ENCODE measurements around the gene NDRG4.

Gene NDRG4

DNA sequence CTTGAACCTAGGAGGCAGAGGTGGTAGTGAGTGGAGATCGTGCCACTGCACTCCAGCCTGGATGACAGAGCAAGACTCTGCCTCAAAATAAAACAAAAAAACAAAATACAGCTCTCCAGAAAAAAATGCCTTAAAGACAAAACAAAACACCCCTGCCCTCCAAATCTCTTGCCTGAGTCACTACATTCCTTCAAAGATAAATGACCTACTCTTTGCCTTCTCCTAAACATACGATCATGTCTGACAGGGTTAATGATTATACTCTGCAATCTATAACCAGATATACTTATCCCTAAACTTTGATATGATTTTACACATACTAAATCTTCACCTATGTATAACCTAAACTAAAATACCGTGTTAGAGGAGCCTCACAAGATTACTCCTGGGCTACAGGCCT, 13.9 kb downstream of the NDRG4 start:
- no peak overlapping the region for H3K4me3 ChIP-seq (ENCODE audit: control insufficient read depth, low read depth, low read length)
- DNase-seq (ENCODE audit: low read depth) = no peak
- TF ChIP-seq, protein P1, sequence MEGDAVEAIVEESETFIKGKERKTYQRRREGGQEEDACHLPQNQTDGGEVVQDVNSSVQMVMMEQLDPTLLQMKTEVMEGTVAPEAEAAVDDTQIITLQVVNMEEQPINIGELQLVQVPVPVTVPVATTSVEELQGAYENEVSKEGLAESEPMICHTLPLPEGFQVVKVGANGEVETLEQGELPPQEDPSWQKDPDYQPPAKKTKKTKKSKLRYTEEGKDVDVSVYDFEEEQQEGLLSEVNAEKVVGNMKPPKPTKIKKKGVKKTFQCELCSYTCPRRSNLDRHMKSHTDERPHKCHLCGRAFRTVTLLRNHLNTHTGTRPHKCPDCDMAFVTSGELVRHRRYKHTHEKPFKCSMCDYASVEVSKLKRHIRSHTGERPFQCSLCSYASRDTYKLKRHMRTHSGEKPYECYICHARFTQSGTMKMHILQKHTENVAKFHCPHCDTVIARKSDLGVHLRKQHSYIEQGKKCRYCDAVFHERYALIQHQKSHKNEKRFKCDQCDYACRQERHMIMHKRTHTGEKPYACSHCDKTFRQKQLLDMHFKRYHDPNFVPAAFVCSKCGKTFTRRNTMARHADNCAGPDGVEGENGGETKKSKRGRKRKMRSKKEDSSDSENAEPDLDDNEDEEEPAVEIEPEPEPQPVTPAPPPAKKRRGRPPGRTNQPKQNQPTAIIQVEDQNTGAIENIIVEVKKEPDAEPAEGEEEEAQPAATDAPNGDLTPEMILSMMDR (conservative IDR thresholded peaks at IDR 0.05; ENCODE audit: control insufficient read depth, insufficient read depth, low read depth, low read length) = no peak

DNA sequence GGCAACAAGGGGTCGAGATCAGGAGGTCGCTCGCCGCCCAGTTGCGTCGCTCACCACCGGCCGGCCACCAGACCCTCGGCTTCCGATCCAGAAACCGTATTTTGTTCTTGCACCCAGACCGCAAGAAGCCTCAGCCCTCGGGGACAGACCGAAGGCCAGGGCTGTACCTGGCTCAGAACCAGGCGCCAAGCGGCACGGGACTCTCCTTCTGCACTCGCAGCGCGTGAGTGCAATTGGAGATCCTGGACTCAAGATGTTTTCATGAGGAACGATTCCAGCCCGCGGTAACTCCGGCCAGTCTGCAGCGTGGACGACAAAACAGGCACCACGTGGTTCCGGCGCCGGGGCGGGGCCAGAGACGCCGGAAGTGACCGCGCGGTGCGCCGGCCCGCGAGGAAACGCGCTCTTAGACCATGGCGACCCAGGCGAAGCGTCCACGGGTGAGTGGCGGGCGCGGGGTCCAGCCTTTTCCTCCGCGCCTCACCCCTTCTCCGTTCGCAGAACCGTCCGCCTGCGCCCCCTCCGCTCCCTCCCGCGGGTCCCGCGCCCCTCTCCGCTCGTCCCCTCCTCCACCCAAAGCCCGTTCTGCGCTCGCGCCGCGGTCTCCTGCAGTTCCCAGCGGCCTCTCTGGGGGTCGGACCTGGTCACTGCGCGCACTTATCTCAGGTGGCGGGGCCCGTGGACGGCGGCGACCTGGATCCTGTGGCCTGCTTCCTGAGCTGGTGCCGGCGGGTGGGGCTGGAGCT, 15.4 kb downstream of the NDRG4 start, which contains the start of gene SETD6:
Gene SETD6 (plus strand): TSS at position 393 of the 746 bp plus-strand sequence. CDS start 21 bp downstream, at position 414.
- DNase-seq (ENCODE audit: low read depth) = peak; percentile 87
- TF ChIP-seq, protein P1 (conservative IDR thresholded peaks at IDR 0.05; ENCODE audit: control insufficient read depth, insufficient read depth, low read depth, low read length) = no peak
- peak within 1 kb of the TSS; percentile 69 for H3K4me3 ChIP-seq (ENCODE audit: control insufficient read depth, low read depth, low read length)

DNA sequence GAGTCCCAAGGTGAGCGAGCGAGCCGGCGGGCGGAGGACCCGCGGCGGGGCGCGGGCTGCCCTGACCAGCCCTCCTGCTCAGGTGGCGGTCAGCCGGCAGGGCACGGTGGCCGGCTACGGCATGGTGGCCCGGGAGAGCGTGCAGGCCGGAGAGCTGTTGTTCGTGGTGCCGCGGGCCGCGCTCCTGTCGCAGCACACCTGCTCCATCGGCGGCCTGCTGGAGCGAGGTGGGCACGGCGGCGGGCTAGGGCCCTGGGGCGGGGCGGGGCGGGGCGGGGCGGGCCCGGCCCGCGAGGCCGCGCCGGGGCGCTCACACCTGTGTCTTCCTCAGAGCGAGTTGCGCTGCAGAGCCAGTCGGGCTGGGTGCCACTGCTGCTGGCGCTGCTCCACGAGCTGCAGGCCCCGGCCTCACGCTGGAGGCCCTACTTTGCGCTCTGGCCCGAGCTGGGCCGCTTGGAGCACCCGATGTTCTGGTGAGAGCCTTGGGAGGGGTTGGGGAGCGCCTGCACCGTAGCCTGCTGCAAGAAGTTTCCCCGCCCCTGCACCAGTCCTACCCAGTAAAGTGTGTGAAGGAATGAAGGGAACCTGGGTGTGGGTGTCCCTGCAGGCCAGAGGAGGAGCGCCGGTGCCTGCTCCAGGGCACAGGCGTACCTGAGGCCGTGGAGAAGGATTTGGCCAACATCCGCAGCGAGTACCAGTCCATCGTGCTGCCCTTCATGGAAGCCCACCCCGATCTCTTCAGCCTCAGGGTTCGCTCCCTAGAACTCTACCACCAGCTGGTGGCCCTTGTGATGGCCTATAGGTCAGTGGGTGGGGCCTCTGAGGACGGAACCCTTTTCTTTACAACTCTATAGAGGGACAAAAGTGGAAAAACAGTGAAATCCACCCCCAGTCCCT, 16.2 kb downstream of the NDRG4 start:
- TF ChIP-seq, protein P1 (conservative IDR thresholded peaks at IDR 0.05; ENCODE audit: control insufficient read depth, insufficient read depth, low read depth, low read length) = no peak
- no peak for DNase-seq (ENCODE audit: low read depth)
- peak overlapping the region; percentile 69 for H3K4me3 ChIP-seq (ENCODE audit: control insufficient read depth, low read depth, low read length)

DNA sequence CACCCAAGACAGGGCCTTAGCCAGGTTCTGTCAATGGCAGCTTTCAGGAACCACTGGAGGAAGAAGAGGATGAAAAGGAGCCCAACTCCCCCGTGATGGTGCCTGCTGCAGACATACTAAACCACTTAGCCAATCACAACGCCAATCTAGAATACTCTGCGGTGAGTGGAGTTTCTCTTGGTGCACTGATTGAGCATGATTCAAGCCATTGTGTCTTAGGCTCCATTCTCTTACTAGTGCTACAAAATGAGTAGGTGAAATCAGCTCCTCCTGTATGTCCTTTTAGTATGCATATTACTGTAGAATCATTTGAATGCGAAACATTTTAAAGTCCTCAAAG, 16.8 kb downstream of the NDRG4 start:
- no peak for DNase-seq (ENCODE audit: low read depth)
- TF ChIP-seq, protein P1 (conservative IDR thresholded peaks at IDR 0.05; ENCODE audit: control insufficient read depth, insufficient read depth, low read depth, low read length) = no peak
- no peak overlapping the region for H3K4me3 ChIP-seq (ENCODE audit: control insufficient read depth, low read depth, low read length)

DNA sequence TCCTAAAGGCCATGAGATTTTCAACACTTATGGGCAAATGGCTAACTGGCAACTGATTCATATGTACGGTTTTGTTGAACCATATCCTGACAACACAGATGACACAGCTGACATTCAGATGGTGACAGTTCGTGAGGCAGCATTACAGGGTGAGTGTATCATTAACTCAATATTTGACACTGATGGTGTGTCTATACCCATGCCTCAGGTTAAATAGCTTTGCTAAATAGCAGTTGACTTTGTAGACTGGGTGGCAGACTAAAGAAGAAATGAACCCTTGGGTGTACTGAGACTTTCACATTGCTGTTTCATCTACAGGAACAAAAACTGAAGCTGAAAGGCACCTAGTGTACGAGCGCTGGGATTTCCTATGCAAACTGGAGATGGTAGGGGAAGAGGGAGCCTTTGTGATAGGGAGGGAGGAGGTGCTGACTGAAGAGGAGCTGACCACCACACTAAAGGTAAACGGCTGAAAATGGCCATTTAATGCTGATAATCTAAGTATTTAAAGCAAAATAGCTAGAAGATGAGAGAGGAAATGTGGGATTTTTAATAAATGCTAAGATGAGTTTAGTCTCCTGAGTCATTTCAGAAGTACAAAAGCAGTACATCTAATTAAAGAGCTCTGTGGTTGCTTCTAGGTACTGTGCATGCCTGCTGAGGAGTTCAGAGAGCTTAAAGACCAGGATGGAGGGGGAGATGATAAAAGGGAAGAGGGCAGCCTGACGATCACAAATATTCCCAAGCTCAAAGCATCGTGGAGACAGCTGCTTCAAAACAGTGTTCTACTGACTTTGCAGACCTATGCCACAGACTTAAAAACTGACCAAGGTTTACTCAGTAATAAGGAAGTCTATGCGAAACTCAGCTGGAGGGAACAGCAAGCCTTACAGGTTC, 18.4 kb downstream of the NDRG4 start:
- no peak for DNase-seq (ENCODE audit: low read depth)
- H3K4me3 ChIP-seq (ENCODE audit: control insufficient read depth, low read depth, low read length) = no peak overlapping the region
- TF ChIP-seq, protein P1 (conservative IDR thresholded peaks at IDR 0.05; ENCODE audit: control insufficient read depth, insufficient read depth, low read depth, low read length) = no peak

DNA sequence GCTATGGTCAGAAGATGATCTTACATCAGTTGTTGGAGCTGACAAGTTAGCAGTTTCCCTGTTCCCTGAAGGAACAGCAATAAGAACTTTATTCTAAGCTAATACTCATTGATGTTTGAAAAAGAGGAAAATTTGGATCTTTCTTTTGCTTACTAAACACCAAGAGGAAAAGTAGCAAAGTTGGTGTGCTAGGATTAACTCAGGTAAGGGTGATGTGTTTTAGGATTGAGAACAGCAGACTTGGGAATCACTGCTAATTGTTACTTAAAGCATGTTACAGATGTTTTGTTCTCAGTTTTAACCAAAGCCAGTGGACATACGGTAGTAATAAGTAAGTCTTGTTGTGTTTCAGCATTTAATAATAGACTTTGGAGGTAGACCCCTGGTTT, 19.0 kb downstream of the NDRG4 start:
- DNase-seq (ENCODE audit: low read depth) = no peak
- H3K4me3 ChIP-seq (ENCODE audit: control insufficient read depth, low read depth, low read length) = no peak overlapping the region
- TF ChIP-seq, protein P1 (conservative IDR thresholded peaks at IDR 0.05; ENCODE audit: control insufficient read depth, insufficient read depth, low read depth, low read length) = no peak
